DND-41 (cell line): ENCODE measurements around the gene CD58.

Source experiments
- ATAC-seq: fragments of 200-7000 bp; cut with Tn5 transposase; 3 replicates; pipeline ENCODE4 v1.9.1; 2021; ENCODE audit warnings: low read depth; ENCODE audit not compliant: insufficient read depth
- DNase-seq: peaks from one replicate; pipeline ENCODE4 v3.0.0-alpha.2; 2020
- H2AFZ ChIP-seq: 2 replicates; pipeline ENCODE4 v1.6.0; 2012; ENCODE audit warnings: low read depth, low read length
- H3K27ac ChIP-seq: 2 replicates; pipeline ENCODE4 v1.5.1; 2012; ENCODE audit warnings: low read length, inconsistent platforms
- H3K27me3 ChIP-seq: fragments of 200-600 bp; sonication (generic); 2 replicates; pipeline ENCODE4 v1.6.0; 2012; ENCODE audit warnings: low read length, mild to moderate bottlenecking, inconsistent platforms; ENCODE audit not compliant: insufficient read depth, poor library complexity
- H3K36me3 ChIP-seq: 2 replicates; pipeline ENCODE4 v1.5.1; 2012; ENCODE audit warnings: low read length, inconsistent platforms; ENCODE audit not compliant: insufficient read depth
- H3K4me1 ChIP-seq: 2 replicates; pipeline ENCODE4 v1.5.1; 2012; ENCODE audit warnings: mild to moderate bottlenecking, low read length; ENCODE audit not compliant: insufficient read depth
- H3K4me2 ChIP-seq: 2 replicates; pipeline ENCODE4 v1.6.0; 2012; ENCODE audit warnings: mild to moderate bottlenecking, moderate library complexity, low read length, inconsistent platforms; ENCODE audit not compliant: insufficient read depth
- H3K4me3 ChIP-seq, 2 experiments: fragments of 200-600 bp in 1 of 2; shearing (Covaris generic) in 1 of 2; 2 replicates each; pipeline ENCODE4 v1.5.1; 2012 to 2016; ENCODE audit warnings: inconsistent platforms in 2 of 2, low read length in 2 of 2, mild to moderate bottlenecking in 2 of 2, low read depth in 1 of 2, moderate library complexity in 1 of 2
- H3K79me2 ChIP-seq: 2 replicates; pipeline ENCODE4 v1.6.0; 2012; ENCODE audit warnings: low read length, inconsistent platforms; ENCODE audit not compliant: insufficient read depth
- H3K9ac ChIP-seq: 2 replicates; pipeline ENCODE4 v1.6.0; 2012; ENCODE audit warnings: low read depth, mild to moderate bottlenecking, inconsistent platforms, low read length, moderate library complexity
- H3K9me3 ChIP-seq: 2 replicates; pipeline ENCODE4 v1.5.1; 2012; ENCODE audit warnings: low read length, moderate library complexity, mild to moderate bottlenecking, inconsistent platforms; ENCODE audit not compliant: insufficient read depth, severe bottlenecking
- H4K20me1 ChIP-seq: 2 replicates; pipeline ENCODE4 v1.6.0; 2012; ENCODE audit warnings: low read length; ENCODE audit not compliant: insufficient read depth
- CTCF ChIP-seq: IDR thresholded peaks from 2 replicates; pipeline ENCODE4 v1.5.1; 2012; ENCODE audit warnings: borderline replicate concordance, low read length, moderate library complexity, mild to moderate bottlenecking; ENCODE audit not compliant: poor library complexity, severe bottlenecking; ENCODE audit errors: extremely low read depth
- EZH2 ChIP-seq: IDR thresholded peaks from 3 replicates; pipeline ENCODE4 v1.6.1; 2012; ENCODE audit warnings: borderline replicate concordance, low read depth, mild to moderate bottlenecking, moderate library complexity, low read length, inconsistent platforms; ENCODE audit not compliant: severe bottlenecking

The CD58 gene

GRCh38 chr1:116478621-116479020 is 92.2 kb downstream of the CD58 start:
- DNase-seq (no peak), ATAC-seq (no peak)
- Histone ChIP-seq H3K36me3 (no peaks in the 10 kb centered on the region), H4K20me1 (no peaks in the 10 kb centered on the region), H3K9ac (no peak overlapping the region), H3K4me1 (no peaks in the 10 kb centered on the region), H3K4me2 (no peak overlapping the region), H2AFZ (no peak overlapping the region), H3K27me3 (no peaks in the 10 kb centered on the region), H3K79me2 (no peaks in the 10 kb centered on the region), H3K4me3 (no peak overlapping the region), H3K9me3 (no peaks in the 10 kb centered on the region), H3K27ac (no peak overlapping the region)
- no peak for TF ChIP-seq CTCF
- no peak for TF ChIP-seq EZH2

GRCh38 chr1:116477429-116477828 is 93.4 kb downstream of the CD58 start:
- TF ChIP-seq EZH2 (no peak), CTCF (no peak)
- H3K9me3 ChIP-seq, result no peaks in the 10 kb centered on the region
- no peaks in the 10 kb centered on the region for H3K36me3 ChIP-seq
- no peaks in the 10 kb centered on the region for H3K4me1 ChIP-seq
- H4K20me1 ChIP-seq, result no peaks in the 10 kb centered on the region
- H3K27ac ChIP-seq, result no peak overlapping the region
- no peak overlapping the region for H3K4me3 ChIP-seq
- no peak overlapping the region for H3K4me2 ChIP-seq
- H3K79me2 ChIP-seq, result no peaks in the 10 kb centered on the region
- DNase-seq (no peak), ATAC-seq (no peak)
- H3K9ac ChIP-seq, result no peak overlapping the region
- no peaks in the 10 kb centered on the region for H3K27me3 ChIP-seq
- no peak overlapping the region for H2AFZ ChIP-seq

- Histone ChIP-seq H2AFZ (no peak overlapping the region), H3K4me2 (no peak overlapping the region), H3K27ac (no peak overlapping the region), H3K4me3 (no peak overlapping the region), H3K4me1 (no peaks in the 10 kb centered on the region), H3K9ac (no peak overlapping the region), H3K36me3 (no peaks in the 10 kb centered on the region), H4K20me1 (no peaks in the 10 kb centered on the region), H3K9me3 (no peaks in the 10 kb centered on the region), H3K79me2 (no peaks in the 10 kb centered on the region), H3K27me3 (no peaks in the 10 kb centered on the region)
- no peak for ATAC-seq
- no peak for TF ChIP-seq CTCF
- no peak for DNase-seq
These were observed 94.5 kb downstream of the CD58 start for GRCh38 chr1:116476321-116476720.

- Histone ChIP-seq H3K9me3 (no peaks in the 10 kb centered on the region), H3K27ac (no peak overlapping the region), H2AFZ (no peak overlapping the region), H3K27me3 (no peaks in the 10 kb centered on the region), H3K36me3 (no peaks in the 10 kb centered on the region), H3K4me2 (no peak overlapping the region), H3K4me3 (no peak overlapping the region), H3K4me1 (no peaks in the 10 kb centered on the region), H4K20me1 (no peaks in the 10 kb centered on the region), H3K9ac (no peak overlapping the region), H3K79me2 (no peaks in the 10 kb centered on the region)
- no peak for ATAC-seq
- TF ChIP-seq CTCF (no peak), EZH2 (no peak)
- no peak for DNase-seq
These were observed 95.0 kb downstream of the CD58 start for GRCh38 chr1:116475850-116476218.
